ENCODE results near the gene LRRC28.

Gene LRRC28

GRCh38 chr15:99307735-99308134, 56.5 kb downstream of the LRRC28 start:
- no peak for DNase-seq

- no peak for DNase-seq
Measured at GRCh38 chr15:99310745-99311144, 59.5 kb downstream of the LRRC28 start.

- DNase-seq: no peak
Measured at GRCh38 chr15:99312228-99312627, 60.9 kb downstream of the LRRC28 start.

GRCh38 chr15:99312794-99313193, 61.5 kb downstream of the LRRC28 start:
- no peak for DNase-seq

- DNase-seq: no peak
Measured at GRCh38 chr15:99315636-99316035, 64.4 kb downstream of the LRRC28 start.

GRCh38 chr15:99320374-99321215, 69.3 kb downstream of the LRRC28 start:
- no peak for DNase-seq

- DNase-seq: no peak
Measured at GRCh38 chr15:99321468-99321867, 70.2 kb downstream of the LRRC28 start.

- no peak for DNase-seq
Measured at GRCh38 chr15:99322643-99323405, 71.5 kb downstream of the LRRC28 start.

- no peak for DNase-seq
Measured at GRCh38 chr15:99324082-99324620, 72.9 kb downstream of the LRRC28 start.

GRCh38 chr15:99324700-99325099, 73.4 kb downstream of the LRRC28 start:
- no peak for DNase-seq

- DNase-seq: no peak
Measured at GRCh38 chr15:99326235-99326634, 75.0 kb downstream of the LRRC28 start.

GRCh38 chr15:99328106-99329072, 77.1 kb downstream of the LRRC28 start:
- DNase-seq: no peak

GRCh38 chr15:99331381-99331780, 80.1 kb downstream of the LRRC28 start:
- no peak for DNase-seq

- no peak for DNase-seq
Measured at GRCh38 chr15:99333413-99333812, 82.1 kb downstream of the LRRC28 start.

GRCh38 chr15:99333981-99334380, 82.7 kb downstream of the LRRC28 start:
- DNase-seq: no peak

GRCh38 chr15:99335508-99335907, 84.2 kb downstream of the LRRC28 start:
- DNase-seq: no peak

GRCh38 chr15:99336794-99337193, 85.5 kb downstream of the LRRC28 start:
- DNase-seq: no peak

- no peak for DNase-seq
Measured at GRCh38 chr15:99340347-99340746, 89.1 kb downstream of the LRRC28 start.

- no peak for DNase-seq
Measured at GRCh38 chr15:99341786-99342185, 90.5 kb downstream of the LRRC28 start.

GRCh38 chr15:99343208-99343607, 91.9 kb downstream of the LRRC28 start:
- no peak for DNase-seq

- DNase-seq: no peak
Measured at GRCh38 chr15:99343881-99344551, 92.7 kb downstream of the LRRC28 start.

GRCh38 chr15:99344639-99345038, 93.4 kb downstream of the LRRC28 start:
- DNase-seq: no peak
